Stimulated activated CD8-positive, alpha-beta memory T cell treated with anti-CD3 and anti-CD28 coated beads, Interleukin-7, amount 100 ng/mL, for 24 hours (primary cell): ENCODE data around the gene BAHD1.

Source experiments
- DNase-seq: peaks from one replicate; pipeline ENCODE4 v3.0.0-alpha.2; 2020; ENCODE audit warnings: low read depth

BAHD1 gene

GRCh38 chr15:40424483-40425115 is 16.2 kb upstream of the BAHD1 start:
- DNase-seq: no peak

DNA sequence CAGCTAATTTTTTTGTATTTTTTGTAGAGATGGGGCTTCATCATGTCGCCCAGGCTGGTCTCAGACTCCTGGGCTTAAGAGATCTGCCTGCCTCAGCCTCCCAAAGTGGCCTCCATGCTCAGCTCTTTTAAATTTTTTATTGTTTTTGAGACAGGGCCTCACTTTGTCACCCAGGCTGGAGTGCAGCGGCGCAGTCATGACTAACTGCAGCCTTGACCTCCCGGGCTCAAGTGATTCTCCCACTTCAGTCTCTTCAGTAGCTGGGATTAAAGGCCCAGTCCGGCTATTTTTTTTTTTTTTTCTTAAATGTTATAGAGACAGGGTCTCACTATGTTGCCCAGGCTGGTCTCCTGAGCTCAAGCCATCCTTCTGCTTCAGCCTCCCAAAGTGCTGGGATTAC is 15.1 kb upstream of the BAHD1 start:
- DNase-seq: no peak

DNA sequence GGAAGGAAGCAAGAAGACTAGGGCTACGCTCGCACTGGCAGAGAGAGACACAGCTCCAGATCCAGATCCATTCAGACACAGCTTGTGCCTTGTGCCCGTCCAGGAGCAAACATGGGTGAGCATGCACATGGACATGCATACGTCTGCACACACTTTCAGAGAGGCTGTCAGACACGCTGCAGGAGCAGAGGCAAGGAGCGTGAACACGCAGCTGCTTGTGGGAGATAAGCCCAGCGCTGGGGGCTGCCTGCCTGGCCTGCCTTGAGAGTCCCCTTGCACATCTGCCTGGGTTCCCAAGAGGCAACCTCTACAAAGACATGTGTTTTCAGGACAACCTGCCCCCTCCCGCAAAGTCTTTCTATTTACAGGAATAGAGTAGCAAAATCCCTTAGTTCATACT is 13.6 kb upstream of the BAHD1 start:
- DNase-seq: no peak

DNA sequence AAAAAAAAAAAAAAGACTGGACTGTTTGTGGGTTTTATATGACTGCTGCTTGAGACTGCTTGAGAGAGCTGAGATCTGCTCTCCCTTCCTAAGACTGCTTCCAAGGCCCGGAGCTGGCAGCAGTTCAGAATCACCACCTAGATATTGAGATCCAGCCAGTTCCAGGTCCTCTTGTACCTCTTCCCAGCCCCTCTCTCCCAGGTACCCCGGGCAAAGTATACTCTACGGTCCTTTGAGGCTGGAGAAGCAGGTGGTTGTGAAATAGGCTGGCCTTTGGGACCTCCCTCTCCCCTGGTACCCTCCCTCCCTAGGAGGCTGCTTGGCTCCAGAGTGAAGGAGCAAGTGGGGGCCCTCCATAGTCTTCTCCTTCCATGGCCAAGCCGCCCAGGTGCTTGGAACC is 12.6 kb upstream of the BAHD1 start:
- no peak for DNase-seq

- DNase-seq: no peak
Measured at GRCh38 chr15:40429068-40429710, 11.6 kb upstream of the BAHD1 start.

DNA sequence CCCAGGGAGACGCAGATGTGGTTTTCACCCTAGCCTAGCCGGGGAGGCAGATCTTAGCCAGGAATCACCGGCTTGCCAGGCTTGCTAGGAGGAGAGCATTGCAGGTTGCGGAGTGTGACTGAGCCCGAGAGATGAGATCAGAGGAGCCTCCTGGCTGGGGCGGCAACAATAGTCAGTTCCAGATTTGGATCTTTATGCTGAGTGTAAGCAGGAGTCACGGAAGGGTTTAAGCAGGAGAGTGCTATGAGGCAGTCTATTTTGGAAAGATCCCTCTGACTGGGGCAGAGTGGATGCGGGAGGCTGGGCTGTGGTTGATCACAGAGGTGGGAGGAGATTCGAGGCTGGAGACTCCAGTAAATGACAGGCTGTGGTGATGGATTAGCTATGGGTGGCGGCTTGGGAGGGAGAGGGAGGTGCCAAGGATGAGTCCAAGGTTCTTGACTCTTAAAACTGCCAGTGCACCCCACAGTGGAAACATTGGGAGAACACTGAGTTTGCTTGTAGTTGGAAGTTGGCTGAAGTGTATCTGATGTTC is 10.4 kb upstream of the BAHD1 start:
- no peak for DNase-seq

DNA sequence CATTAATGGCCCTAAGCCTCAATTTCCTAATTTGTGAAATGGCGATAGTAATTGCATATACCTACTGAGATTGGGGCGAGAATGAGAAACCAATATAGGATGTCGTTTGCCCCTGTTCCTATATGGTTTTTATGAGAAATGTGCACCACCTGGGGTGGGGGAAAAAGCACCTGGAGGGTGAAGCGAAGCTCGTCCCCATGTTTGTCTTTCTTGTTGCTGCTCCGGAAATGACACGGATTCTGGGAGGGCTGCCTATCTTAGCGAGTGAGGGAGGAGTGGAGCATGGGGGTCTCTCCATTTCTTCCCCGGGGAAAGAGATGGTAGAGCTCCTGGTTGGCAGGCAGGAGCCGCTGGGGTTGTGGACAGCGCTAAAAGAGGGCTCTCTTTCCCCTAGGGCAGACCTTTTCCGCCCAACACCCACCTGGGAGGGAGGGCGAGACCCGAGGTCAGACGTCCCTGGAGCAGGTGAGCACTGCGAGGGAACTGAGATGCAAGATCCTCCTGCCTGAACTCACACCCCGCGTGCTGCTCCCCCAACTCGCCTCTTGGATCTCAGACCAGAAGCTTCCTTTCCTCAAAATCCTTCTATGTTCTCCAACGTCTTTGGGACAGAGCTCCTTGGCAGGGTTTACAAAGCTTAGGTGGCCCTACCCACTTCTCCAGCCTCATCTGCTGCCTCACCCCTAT is 5.6 kb upstream of the BAHD1 start:
- DNase-seq: no peak

- no peak for DNase-seq
Measured at GRCh38 chr15:40435710-40436089, 5.1 kb upstream of the BAHD1 start.

DNA sequence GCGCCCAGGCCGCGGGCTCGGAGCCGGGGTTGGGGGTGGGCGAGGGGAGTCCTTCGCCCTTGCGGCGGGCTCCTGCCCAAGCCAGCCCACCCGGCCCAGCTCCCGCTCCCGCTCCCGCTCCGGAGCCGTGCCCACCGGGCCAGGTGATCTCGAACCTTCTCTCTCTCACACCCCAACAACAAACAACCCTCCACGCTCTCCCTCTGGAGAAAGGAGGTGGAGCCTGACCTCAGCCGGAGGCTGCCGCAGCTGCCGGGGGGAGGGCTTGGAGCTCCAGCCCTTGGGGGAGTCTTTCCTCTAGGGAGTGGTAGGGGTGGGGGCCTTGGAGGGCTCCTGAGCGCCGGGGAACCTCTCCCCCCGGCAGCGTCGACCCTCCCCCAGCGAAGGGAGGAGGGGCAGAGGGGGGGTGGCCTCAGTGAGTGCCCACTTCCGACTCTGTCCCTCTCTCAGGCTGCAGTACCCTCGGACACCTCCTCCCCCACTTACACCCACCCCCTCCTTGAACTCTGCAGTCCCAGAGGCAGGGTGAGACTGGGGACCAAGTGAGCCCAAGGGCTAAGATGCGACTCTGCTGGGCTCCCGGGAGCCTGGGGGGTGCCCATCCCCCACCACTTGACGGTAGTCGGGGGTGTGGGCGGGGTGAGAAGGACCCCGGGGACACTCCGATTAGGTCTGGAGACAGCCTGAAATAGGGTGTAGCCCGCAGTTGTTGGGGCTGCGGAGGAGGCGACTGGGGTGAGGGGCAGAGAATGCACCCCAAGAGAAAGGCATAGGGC is 4.4 kb upstream of the BAHD1 start:
- DNase-seq: no peak

DNA sequence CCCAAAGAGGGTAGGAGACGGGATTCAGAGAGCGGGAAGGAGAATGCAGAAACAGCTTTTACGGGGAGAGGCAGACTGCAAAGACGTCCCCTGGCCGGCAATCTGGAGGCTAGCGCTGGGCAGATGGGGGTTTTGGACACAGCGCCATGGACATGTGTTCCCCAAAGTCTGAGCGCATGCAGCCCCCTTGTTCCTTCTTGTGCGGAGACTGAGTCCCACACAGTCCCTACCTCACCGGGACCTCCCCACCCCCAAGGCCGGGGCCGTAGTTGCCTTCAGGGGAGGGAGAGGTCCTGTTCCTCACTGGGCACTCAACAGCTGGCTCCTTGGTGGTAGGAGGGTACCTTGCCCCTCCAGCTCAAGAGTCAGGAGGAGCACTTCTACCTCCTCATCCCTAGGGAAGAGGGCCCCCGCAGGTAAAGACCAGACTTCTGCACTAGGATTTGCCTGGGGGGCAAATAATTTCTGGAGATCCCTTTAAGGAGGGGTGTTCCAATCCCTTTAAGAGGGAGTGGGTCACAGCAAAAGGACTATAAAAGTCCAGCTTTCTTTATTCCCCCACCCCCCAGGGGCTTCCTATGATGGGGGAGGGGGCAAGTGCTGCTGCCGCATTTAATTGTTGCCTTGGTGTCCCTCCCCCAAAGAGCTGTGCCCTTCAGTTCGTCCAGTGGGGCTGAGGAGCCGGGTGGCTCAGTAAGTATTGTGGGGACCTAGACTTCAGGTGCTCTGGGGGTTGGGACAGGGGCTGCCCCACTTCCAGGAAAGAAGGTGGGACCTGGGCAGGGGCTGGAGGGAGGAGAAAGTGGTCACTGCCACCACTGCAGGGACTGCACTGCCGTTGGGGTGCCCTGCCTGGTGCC is 3.6 kb upstream of the BAHD1 start:
- DNase-seq: no peak

- DNase-seq: no peak
Measured at GRCh38 chr15:40437752-40438687, 2.7 kb upstream of the BAHD1 start.

GRCh38 chr15:40438712-40439111 is 2.0 kb upstream of the BAHD1 start:
- no peak for DNase-seq

- DNase-seq: no peak
Measured at GRCh38 chr15:40439461-40439959, 1.2 kb upstream of the BAHD1 start.

- DNase-seq: no peak
Measured at GRCh38 chr15:40439960-40440742, 602 bp upstream of the BAHD1 start.

DNA sequence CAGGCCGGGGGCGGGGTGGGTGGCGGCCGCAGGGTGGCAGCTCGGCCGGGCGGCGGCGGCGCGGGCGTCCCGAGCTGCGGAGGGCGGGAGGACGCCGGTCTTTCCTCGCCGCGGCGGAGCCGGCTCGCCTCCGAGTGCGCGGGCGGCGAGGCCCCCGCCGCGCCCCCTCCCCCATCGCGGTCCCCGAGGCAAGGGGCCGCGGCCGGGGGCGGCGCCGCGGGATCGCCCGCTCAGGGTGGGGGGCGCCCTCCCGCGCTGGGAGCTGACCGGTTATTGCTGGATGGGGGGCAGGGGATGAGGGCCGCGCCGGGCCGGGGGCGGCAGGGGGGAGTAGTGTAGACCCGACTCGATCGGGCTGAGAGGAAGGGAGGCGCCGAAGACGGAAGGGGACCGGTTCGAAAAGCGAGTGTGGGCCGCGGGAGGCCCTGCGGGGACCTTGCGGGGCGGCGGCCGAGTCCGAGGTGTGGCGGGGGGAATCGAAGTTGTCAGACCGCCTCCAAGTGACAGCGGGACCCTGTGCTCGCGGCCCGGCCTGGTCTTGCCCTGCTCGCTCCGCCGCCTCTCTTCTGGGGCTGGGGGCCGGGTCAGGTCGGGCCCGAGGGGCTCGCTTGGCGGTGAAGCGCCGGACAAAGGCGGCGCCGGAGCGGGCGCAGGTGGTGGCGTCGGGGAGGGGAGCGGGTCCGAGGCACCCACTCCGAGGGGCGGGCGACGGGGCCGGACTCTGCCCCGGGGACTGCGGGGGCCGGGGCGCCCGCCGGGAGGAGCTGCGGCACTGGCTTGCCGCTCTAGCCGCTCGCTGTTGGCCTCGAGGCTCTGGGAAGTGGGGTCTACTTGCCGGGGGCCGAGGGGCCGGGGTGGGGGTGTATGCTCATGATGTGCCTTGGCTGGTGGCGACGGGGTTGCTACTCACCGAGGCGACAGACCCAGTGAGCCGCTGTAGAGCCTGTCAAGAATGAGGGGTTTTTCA is 1.1 kb downstream of the BAHD1 start:
- DNase-seq: no peak

GRCh38 chr15:40443255-40443654 is 2.5 kb downstream of the BAHD1 start:
- DNase-seq: no peak

- DNase-seq: no peak
Measured at GRCh38 chr15:40443846-40444245, 3.1 kb downstream of the BAHD1 start.

- DNase-seq: no peak
Measured at GRCh38 chr15:40444736-40445135, 4.0 kb downstream of the BAHD1 start.
